ENCODE results near the gene PWP1.
A peak's percentile ranks its signal among the peaks of the same experiment; 100 is the strongest.

PWP1 gene

GRCh38 chr12:107660235-107660634 lies 25.4 kb upstream of the PWP1 start:
- no peak for DNase-seq (ENCODE audit: low spot score)
- no peak for TF ChIP-seq CTCF (IDR thresholded peaks at IDR 0.05; ENCODE audit: extremely low read depth, missing control alignments)

- DNase-seq (ENCODE audit: low spot score) = no peak
- no peak for TF ChIP-seq CTCF (IDR thresholded peaks at IDR 0.05; ENCODE audit: extremely low read depth, missing control alignments)
Observed at GRCh38 chr12:107660861-107661415, 24.7 kb upstream of the PWP1 start.

GRCh38 chr12:107661830-107662229 lies 23.8 kb upstream of the PWP1 start:
- no peak for TF ChIP-seq CTCF (IDR thresholded peaks at IDR 0.05; ENCODE audit: extremely low read depth, missing control alignments)
- peak; percentile 27 for DNase-seq (ENCODE audit: low spot score)

- no peak for DNase-seq (ENCODE audit: low spot score)
Observed at GRCh38 chr12:107662484-107662883, 23.1 kb upstream of the PWP1 start.

GRCh38 chr12:107663277-107663676 lies 22.3 kb upstream of the PWP1 start:
- no peak for TF ChIP-seq CTCF (IDR thresholded peaks at IDR 0.05; ENCODE audit: extremely low read depth, missing control alignments)
- no peak for DNase-seq (ENCODE audit: low spot score)

More at GRCh38 chr12:107662484-107662883, 23.1 kb upstream of the PWP1 start:
- no peak for TF ChIP-seq CTCF (IDR thresholded peaks at IDR 0.05; ENCODE audit: extremely low read depth, missing control alignments)

- no peak for DNase-seq (ENCODE audit: low spot score)
- TF ChIP-seq CTCF (IDR thresholded peaks at IDR 0.05; ENCODE audit: extremely low read depth, missing control alignments) = no peak
Observed at GRCh38 chr12:107666009-107666408, 19.6 kb upstream of the PWP1 start.

- DNase-seq (ENCODE audit: low spot score) = no peak
- no peak for TF ChIP-seq CTCF (IDR thresholded peaks at IDR 0.05; ENCODE audit: extremely low read depth, missing control alignments)
Observed at GRCh38 chr12:107667464-107667863, 18.1 kb upstream of the PWP1 start.

All from GM20000 (cell line).